AG04450 (cell line): ENCODE measurements around the gene ASB13. TPM values are rescaled to one million over a fixed set of nuclear protein-coding genes. Genes with fewer than 3 reads are reported as not detected.

Source experiments
- CTCF ChIA-PET: fragments of 300-600, 350-600 bp; formaldehyde crosslinking; extraction: SDS; loops from one replicate; lab custom pipeline; 2022; ENCODE audit warnings: antibody characterized with exemption, inconsistent platforms; lab: Charles Lee
- POLR2A ChIA-PET: fragments of 350-600 bp; formaldehyde crosslinking; extraction: SDS; loops from one replicate; lab custom pipeline; 2021; ENCODE audit warnings: antibody characterized with exemption, inconsistent platforms; lab: Yijun Ruan, JAX
- DNase-seq: peaks from one replicate; pipeline ENCODE4 v3.0.0-alpha.2; 2011; ENCODE audit warnings: low read depth, low spot score
- H3K27ac ChIP-seq: one replicate; pipeline ENCODE4 v1.5.1; 2012; ENCODE audit warnings: low read depth, low read length, control low read depth
- H3K27me3 ChIP-seq: one replicate; pipeline ENCODE4 v1.6.0; 2012; ENCODE audit warnings: low read length; ENCODE audit not compliant: control insufficient read depth, insufficient read depth
- H3K4me3 ChIP-seq: 2 replicates; pipeline ENCODE4 v1.5.1; 2011; ENCODE audit warnings: mild to moderate bottlenecking, low read depth, low read length, control low read depth
- H3K9me3 ChIP-seq: 2 replicates; pipeline ENCODE4 v1.5.1; 2012; ENCODE audit warnings: low read length; ENCODE audit not compliant: control insufficient read depth, insufficient read depth
- CTCF ChIP-seq: IDR thresholded peaks from 2 replicates; pipeline ENCODE4 v1.5.1; 2011; ENCODE audit warnings: low read depth, low read length, control low read depth, inconsistent platforms
- polyA plus RNA-seq: library from polyadenylated mRNA; depleted of rRNA; stranded (reverse); fragments of >200 nt; gene quantifications from 2 replicates; pipeline ENCODE4 v1.2.3, GENCODE V29; 2011

ASB13 gene
- polyA plus RNA-seq, 1 experiment: 4.0 TPM

GRCh38 chr10:5648494-5649457, 17.6 kb downstream of the ASB13 start:
- Histone ChIP-seq H3K9me3 (peaks cover 9% of the 10 kb centered on the region; the same call in 1 of the 2 replicates), H3K27me3 (no peaks in the 10 kb centered on the region), H3K4me3 (no peak overlapping the region), H3K27ac (no peak overlapping the region)
- ChIA-PET POLR2A (no interaction called here), CTCF (no interaction called here)
- no peak for TF ChIP-seq CTCF
- no peak for DNase-seq

- Histone ChIP-seq H3K9me3 (peaks cover 9% of the 10 kb centered on the region; the same call in 1 of the 2 replicates), H3K27me3 (no peaks in the 10 kb centered on the region), H3K4me3 (no peak overlapping the region), H3K27ac (no peak overlapping the region)
- DNase-seq: no peak
- POLR2A ChIA-PET: no interaction called here
- no peak for TF ChIP-seq CTCF
- CTCF ChIA-PET: no interaction called here
These were observed 18.7 kb downstream of the ASB13 start for GRCh38 chr10:5647507-5648240.

GRCh38 chr10:5645944-5646617, 20.3 kb downstream of the ASB13 start:
- ChIA-PET CTCF (interaction anchor here (1.4 kb wide), 1 partner anchor 23 kb away, joined by 3 read pairs; no protein-coding TSS in a partner anchor), POLR2A (no interaction called here)
- Histone ChIP-seq H3K27me3 (no peaks in the 10 kb centered on the region), H3K27ac (no peak overlapping the region), H3K4me3 (no peak overlapping the region), H3K9me3 (peaks cover 9% of the 10 kb centered on the region; the same call in 1 of the 2 replicates)
- TF ChIP-seq CTCF: no peak
- DNase-seq: no peak

- H3K27ac ChIP-seq: no peak overlapping the region
- H3K9me3 ChIP-seq: peaks cover 9% of the 10 kb centered on the region; the same call in 1 of the 2 replicates
- ChIA-PET CTCF (no interaction called here), POLR2A (no interaction called here)
- no peak for TF ChIP-seq CTCF
- H3K27me3 ChIP-seq: no peaks in the 10 kb centered on the region
- H3K4me3 ChIP-seq: no peak overlapping the region
- DNase-seq: no peak
These were observed 21.0 kb downstream of the ASB13 start for GRCh38 chr10:5645375-5645774.
